ENCODE data around the gene ZZZ3. TPM values are rescaled to one million over a fixed set of nuclear protein-coding genes. Genes with fewer than 3 reads are reported as not detected.

The ZZZ3 gene
- total RNA-seq (65.7 and 68.3 TPM in 2 replicates), polyA plus RNA-seq (14.4 and 17.5 TPM in 2 replicates), polyA minus RNA-seq (21.6 and 38.3 TPM in 2 replicates)
- total RNA-seq (2013) = 59.0 TPM

DNA sequence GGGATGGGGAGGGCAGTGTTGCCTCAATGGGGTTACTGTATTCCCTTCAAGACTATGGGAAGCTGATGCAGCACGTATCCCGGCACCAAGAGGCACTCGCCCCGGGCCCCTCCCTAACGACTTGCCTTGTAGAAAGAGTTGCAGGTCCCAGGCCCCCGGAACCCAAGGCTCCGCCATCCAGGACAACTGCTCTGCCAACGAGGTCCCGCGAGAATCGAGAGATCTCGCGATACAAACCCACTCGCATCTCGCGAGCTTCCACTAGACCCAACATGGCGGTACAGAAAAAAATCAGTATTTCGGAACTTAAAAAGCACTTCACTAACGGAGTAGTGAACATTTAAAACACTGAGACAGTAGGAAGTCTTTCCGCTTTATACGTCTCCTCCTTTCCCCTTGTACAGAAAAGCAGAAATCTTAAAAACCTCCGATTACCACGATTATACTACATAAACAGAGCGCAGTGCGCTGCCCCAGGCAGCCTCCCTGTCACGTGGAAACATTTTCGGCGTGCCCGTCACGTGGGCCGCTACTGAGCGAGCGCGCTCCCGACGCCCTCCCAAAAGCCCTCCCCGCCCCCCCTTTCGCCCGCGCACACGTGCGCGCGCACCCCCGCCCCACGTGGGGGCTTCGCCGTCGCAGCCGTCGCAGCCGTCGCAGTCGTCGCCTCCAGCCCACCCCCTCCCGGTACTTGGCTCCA is at the start of gene ZZZ3:
Gene ZZZ3, minus strand, starts transcription at position 199 of the 700 bp plus-strand sequence. CDS start 49,304 bp downstream, outside the sequence.
- H3K27me3 Mint-ChIP-seq = no peaks in the 10 kb centered on the region
- WGBS (ENCODE audit: insufficient coverage) = under 1% methylated on average over 36 of the region's 56 CpGs
- H3K4me3 Mint-ChIP-seq = peak within 1 kb of the TSS; percentile 90
- Histone ChIP-seq H3K4me1 (ENCODE audit: control insufficient read depth in 2 of 2, insufficient read depth in 2 of 2, low read length in 2 of 2) (peaks cover 16 to 27% of the 10 kb centered on the region in 2 donors), H4K20me1 (ENCODE audit: control insufficient read depth, insufficient read depth, low read length, poor library complexity, severe bottlenecking) (peaks cover 11% of the 10 kb centered on the region), H3K9me3 (ENCODE audit: control extremely low read depth in 1 of 3, control insufficient read depth in 2 of 3, insufficient read depth in 1 of 3, low read length in 2 of 3) (no peaks in the 10 kb centered on the region), H3K9ac (ENCODE audit: low read length) (peak within 1 kb of the TSS; percentile 89), H3K27ac (ENCODE audit: low read length in 2 of 2) (peak within 1 kb of the TSS; percentile 89 to 98), H3K4me2 (replicated peaks; ENCODE audit: low read depth, low read length, poor library complexity, severe bottlenecking) (peak within 1 kb of the TSS; percentile 72), H3K27me3 (replicated peaks in 1 of 4; ENCODE audit: control extremely low read depth in 1 of 4, control insufficient read depth in 3 of 4, insufficient read depth in 4 of 4, low read length in 3 of 4) (no peaks in the 10 kb centered on the region), H3K79me2 (ENCODE audit: control insufficient read depth, insufficient read depth, low read length) (peaks cover 42% of the 10 kb centered on the region), H3K4me3 (ENCODE audit: control extremely low read depth in 1 of 5, extremely low read depth in 1 of 5, insufficient read depth in 1 of 5, low read depth in 2 of 5, low read length in 4 of 5) (peak within 1 kb of the TSS; percentile 60 to 98 (median 83)), H3K36me3 (replicated peaks in 1 of 2; ENCODE audit: control extremely low read depth in 1 of 2, control insufficient read depth in 1 of 2, extremely low read depth in 1 of 2, insufficient read depth in 2 of 2, low read length in 1 of 2) (no peaks in the 10 kb centered on the region), H2AFZ (ENCODE audit: insufficient read depth, low read depth, low read length, poor library complexity, severe bottlenecking) (peak within 1 kb of the TSS; percentile 88)
- intact Hi-C loops (cut with micrococcal nuclease) = loop anchor here (1.0 to 5.0 kb wide), 7 partner anchors 77 to 1960 kb away; partner anchors contain the start of genes ACADM, DNAJB4, FUBP1 and MIGA1
- peak; percentile 62 for ATAC-seq (ENCODE audit: low read depth)
- peak within 1 kb of the TSS; percentile 95 for H3K27ac Mint-ChIP-seq
- peaks cover 42% of the 10 kb centered on the region for H3K4me1 Mint-ChIP-seq
- POLR2A ChIA-PET = interaction anchor here (0.7 to 2.0 kb wide), 4 partner anchors 96 to 298 kb away, joined by 6 to 23 read pairs (median 10); partner anchors contain the start of genes FUBP1 and MIGA1
- no peak for TF ChIP-seq EZH2 (IDR thresholded peaks at IDR 0.05; ENCODE audit: borderline replicate concordance, insufficient read depth, low read depth, low read length, poor library complexity, severe bottlenecking)
- CTCF ChIA-PET = interaction anchor here (0.8 to 1.5 kb wide), 4 partner anchors 8 to 432 kb away, joined by 3 read pairs; no protein-coding TSS in a partner anchor
- peak; percentile 99 for DNase-seq
- no peaks in the 10 kb centered on the region for H3K9me3 Mint-ChIP-seq (ENCODE audit: insufficient read depth)

- Histone ChIP-seq H3K9me3 (ENCODE audit: control extremely low read depth in 1 of 3, control insufficient read depth in 2 of 3, insufficient read depth in 1 of 3, low read length in 2 of 3) (no peaks in the 10 kb centered on the region), H3K36me3 (replicated peaks in 1 of 2; ENCODE audit: control extremely low read depth in 1 of 2, control insufficient read depth in 1 of 2, extremely low read depth in 1 of 2, insufficient read depth in 2 of 2, low read length in 1 of 2) (peaks cover 7 to 38% of the 10 kb centered on the region in 2 experiments), H3K27ac (ENCODE audit: low read length in 2 of 2) (no peak overlapping the region), H3K27me3 (replicated peaks in 1 of 4; ENCODE audit: control extremely low read depth in 1 of 4, control insufficient read depth in 3 of 4, insufficient read depth in 4 of 4, low read length in 3 of 4) (no peaks in the 10 kb centered on the region), H3K79me2 (ENCODE audit: control insufficient read depth, insufficient read depth, low read length) (no peaks in the 10 kb centered on the region), H3K4me2 (replicated peaks; ENCODE audit: low read depth, low read length, poor library complexity, severe bottlenecking) (no peak overlapping the region), H3K4me1 (ENCODE audit: control insufficient read depth in 2 of 2, insufficient read depth in 2 of 2, low read length in 2 of 2) (no peaks in the 10 kb centered on the region), H4K20me1 (ENCODE audit: control insufficient read depth, insufficient read depth, low read length, poor library complexity, severe bottlenecking) (no peaks in the 10 kb centered on the region), H3K9ac (ENCODE audit: low read length) (no peak overlapping the region), H3K4me3 (ENCODE audit: control extremely low read depth in 1 of 5, extremely low read depth in 1 of 5, insufficient read depth in 1 of 5, low read depth in 2 of 5, low read length in 4 of 5) (no peak overlapping the region), H2AFZ (ENCODE audit: insufficient read depth, low read depth, low read length, poor library complexity, severe bottlenecking) (no peak overlapping the region)
- no peaks in the 10 kb centered on the region for H3K9me3 Mint-ChIP-seq (ENCODE audit: insufficient read depth)
- no peak for DNase-seq
- ChIA-PET CTCF (no interaction called here), POLR2A (no interaction called here)
- TF ChIP-seq, protein P1, sequence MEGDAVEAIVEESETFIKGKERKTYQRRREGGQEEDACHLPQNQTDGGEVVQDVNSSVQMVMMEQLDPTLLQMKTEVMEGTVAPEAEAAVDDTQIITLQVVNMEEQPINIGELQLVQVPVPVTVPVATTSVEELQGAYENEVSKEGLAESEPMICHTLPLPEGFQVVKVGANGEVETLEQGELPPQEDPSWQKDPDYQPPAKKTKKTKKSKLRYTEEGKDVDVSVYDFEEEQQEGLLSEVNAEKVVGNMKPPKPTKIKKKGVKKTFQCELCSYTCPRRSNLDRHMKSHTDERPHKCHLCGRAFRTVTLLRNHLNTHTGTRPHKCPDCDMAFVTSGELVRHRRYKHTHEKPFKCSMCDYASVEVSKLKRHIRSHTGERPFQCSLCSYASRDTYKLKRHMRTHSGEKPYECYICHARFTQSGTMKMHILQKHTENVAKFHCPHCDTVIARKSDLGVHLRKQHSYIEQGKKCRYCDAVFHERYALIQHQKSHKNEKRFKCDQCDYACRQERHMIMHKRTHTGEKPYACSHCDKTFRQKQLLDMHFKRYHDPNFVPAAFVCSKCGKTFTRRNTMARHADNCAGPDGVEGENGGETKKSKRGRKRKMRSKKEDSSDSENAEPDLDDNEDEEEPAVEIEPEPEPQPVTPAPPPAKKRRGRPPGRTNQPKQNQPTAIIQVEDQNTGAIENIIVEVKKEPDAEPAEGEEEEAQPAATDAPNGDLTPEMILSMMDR (IDR thresholded peaks at IDR 0.05) = no peak
- no peak for TF ChIP-seq EZH2 (IDR thresholded peaks at IDR 0.05; ENCODE audit: borderline replicate concordance, insufficient read depth, low read depth, low read length, poor library complexity, severe bottlenecking)
- no peak overlapping the region for H3K27ac Mint-ChIP-seq
- intact Hi-C loops (cut with micrococcal nuclease) = no loop called here
- H3K27me3 Mint-ChIP-seq = no peaks in the 10 kb centered on the region
- no CpG with 5 or more reads among the region's 1 CpG for WGBS (ENCODE audit: insufficient coverage)
- no peaks in the 10 kb centered on the region for H3K4me1 Mint-ChIP-seq
- ATAC-seq (ENCODE audit: low read depth) = no peak
- no peak overlapping the region for H3K4me3 Mint-ChIP-seq
Measured at GRCh38 chr1:77732090-77732489, 49.6 kb upstream of the ZZZ3 start.

All from B cell (primary cell).